Measurements from ENCODE around the gene SUGP1.

- no peak for TF ChIP-seq CTCF (IDR thresholded peaks at IDR 0.05 in 4 of 5, conservative IDR thresholded peaks at IDR 0.05 in 1 of 5)
- no peak for TF ChIP-seq POLR2A (IDR thresholded peaks at IDR 0.05)
Measured at GRCh38 chr19:19267305-19267704, 53.0 kb downstream of the SUGP1 start.
